Measurements from ENCODE around the gene MTMR3.
"Not testable (repeated sequence)": the region's sequence is repeated elsewhere in the genome, so short reads cannot be mapped to it uniquely, and the experiment has no call there.

Gene MTMR3

DNA sequence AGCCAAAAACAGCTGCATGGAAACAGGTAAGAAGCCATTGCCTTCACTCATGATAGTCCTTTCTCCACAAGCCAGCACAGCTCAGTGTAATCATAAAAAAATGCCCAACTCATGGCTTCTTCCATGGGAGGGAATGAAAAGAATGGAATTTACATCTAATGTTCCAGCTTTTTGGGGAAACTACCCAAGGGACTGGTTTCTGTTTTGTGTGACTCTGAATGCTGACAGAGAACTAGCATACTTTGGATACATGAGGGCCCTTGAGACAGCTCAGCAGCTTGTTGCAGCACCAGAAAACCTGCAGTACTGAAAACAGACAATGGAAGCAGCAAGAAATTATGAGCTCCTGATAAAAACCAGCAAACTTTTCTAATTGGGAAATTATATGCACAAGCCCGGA is 173.0 kb downstream of the MTMR3 start:
- no peak for DNase-seq (ENCODE audit: low read depth, low spot score)
- TF ChIP-seq, protein P1, sequence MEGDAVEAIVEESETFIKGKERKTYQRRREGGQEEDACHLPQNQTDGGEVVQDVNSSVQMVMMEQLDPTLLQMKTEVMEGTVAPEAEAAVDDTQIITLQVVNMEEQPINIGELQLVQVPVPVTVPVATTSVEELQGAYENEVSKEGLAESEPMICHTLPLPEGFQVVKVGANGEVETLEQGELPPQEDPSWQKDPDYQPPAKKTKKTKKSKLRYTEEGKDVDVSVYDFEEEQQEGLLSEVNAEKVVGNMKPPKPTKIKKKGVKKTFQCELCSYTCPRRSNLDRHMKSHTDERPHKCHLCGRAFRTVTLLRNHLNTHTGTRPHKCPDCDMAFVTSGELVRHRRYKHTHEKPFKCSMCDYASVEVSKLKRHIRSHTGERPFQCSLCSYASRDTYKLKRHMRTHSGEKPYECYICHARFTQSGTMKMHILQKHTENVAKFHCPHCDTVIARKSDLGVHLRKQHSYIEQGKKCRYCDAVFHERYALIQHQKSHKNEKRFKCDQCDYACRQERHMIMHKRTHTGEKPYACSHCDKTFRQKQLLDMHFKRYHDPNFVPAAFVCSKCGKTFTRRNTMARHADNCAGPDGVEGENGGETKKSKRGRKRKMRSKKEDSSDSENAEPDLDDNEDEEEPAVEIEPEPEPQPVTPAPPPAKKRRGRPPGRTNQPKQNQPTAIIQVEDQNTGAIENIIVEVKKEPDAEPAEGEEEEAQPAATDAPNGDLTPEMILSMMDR (IDR thresholded peaks at IDR 0.05; ENCODE audit: insufficient read depth, low read length, missing control alignments) = no peak
- POLR2A ChIA-PET = no interaction called here
- no peak overlapping the region for H3K4me3 ChIP-seq (ENCODE audit: low read depth, low read length)
- CTCF ChIA-PET = no interaction called here

DNA sequence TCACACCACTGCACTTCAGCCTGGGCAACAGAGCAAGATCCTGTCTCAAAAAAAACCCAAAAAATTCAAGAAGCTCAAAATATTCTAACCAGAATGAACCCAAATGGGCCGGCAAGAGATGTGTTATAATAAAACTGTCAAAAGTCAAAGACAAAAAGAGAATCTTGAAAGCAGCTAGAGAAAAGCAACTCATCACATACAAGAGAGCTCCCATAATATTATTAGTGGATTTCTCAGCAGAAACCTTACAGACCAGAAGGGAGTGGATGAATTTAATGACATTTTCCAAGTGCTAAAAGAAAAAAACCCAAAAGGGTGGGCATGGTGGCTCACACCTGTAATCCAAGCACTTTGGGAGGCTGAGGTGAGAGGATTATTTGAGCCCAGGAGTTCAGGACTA is 174.4 kb downstream of the MTMR3 start:
- TF ChIP-seq, protein P1 (IDR thresholded peaks at IDR 0.05; ENCODE audit: insufficient read depth, low read length, missing control alignments) = no peak
- POLR2A ChIA-PET = interaction anchor here (0.6 kb wide), 1 partner anchor 225 kb away, joined by 3 read pairs; no protein-coding TSS in a partner anchor
- CTCF ChIA-PET = interaction anchor here (0.7 to 1.5 kb wide), 2 partner anchors 12 to 229 kb away, joined by 3 to 4 read pairs; no protein-coding TSS in a partner anchor

DNA sequence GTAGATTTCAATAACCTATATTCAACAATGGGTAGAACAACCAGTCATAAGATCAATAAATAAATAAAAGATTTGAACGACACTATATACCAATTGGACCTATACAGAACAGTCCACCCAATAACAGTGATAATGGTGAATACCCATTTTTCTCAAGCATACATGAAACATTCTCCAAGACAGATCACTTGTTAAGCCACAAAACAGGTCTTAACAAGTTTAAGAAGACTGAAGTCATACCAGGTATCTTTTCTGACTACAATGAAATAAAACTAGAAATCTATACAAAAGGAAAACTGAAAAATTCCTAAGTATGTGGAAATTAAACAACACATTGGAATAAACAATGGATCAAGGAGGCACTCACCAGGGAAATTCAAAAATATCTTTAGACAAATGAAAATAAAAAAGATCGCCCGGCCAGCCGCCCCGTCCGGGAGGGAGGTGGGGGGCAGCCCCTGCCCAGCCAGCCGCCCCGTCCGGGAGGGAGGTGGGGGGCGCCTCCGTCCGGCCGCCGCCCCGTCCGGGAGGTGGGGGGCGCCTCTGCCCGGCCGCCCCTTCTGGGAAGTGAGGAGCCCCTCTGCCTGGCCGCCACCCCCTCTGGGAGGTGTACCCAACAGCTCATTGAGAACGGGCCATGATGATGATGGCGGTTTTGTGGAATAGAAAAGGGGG is 176.5 kb downstream of the MTMR3 start:
- CTCF ChIA-PET; H3K4me3 ChIP-seq (ENCODE audit: low read depth, low read length); POLR2A ChIA-PET; DNase-seq (ENCODE audit: low read depth, low spot score): not testable (repeated sequence)

More for the DNA sequence above, 174.4 kb downstream of the MTMR3 start:
- no peak for DNase-seq (ENCODE audit: low read depth, low spot score)
- no peak overlapping the region for H3K4me3 ChIP-seq (ENCODE audit: low read depth, low read length)

DNA sequence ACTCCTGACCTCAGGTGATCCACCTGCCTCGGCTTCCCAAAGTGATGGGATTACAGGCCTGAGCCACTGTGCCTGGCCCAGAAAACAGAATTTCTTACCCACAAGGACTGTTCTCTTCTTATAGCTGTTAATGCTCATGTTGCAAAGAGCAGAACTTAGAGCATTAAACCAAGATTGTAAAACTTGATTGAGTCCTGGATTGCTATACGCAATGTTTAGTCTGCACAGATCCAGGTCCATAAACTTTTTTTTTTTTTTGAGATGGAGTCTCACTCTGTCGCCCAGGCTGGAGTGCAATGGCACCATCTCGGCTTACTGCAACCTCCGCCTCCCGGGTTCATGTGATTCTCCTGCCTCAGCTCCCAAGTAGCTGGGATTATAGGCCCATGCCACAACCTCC is 178.1 kb downstream of the MTMR3 start:
- DNase-seq (ENCODE audit: low read depth, low spot score); H3K4me3 ChIP-seq (ENCODE audit: low read depth, low read length); POLR2A ChIA-PET: not testable (repeated sequence)
- CTCF ChIA-PET = interaction anchor here (1.0 kb wide), 1 partner anchor 28 kb away, joined by 3 read pairs; no protein-coding TSS in a partner anchor

DNA sequence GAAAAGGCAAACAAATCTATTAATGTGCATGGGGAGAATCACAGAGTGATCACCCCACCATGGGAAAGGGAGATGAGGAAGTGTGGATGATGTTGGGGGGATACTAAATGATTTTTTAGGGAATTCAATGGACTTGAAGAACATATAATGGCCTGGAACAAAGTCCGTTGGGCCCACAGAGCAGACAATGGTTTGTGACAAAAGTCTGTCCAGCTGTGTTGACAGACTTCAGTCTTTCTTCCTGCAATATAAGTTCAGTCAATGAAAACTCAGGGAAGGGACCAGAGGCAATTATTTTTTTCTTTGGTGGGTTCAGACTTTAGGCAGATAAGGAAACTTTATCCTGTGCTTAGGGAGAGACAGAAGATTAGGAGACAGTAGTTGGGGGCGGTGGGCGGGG is 179.3 kb downstream of the MTMR3 start:
- POLR2A ChIA-PET = no interaction called here

DNA sequence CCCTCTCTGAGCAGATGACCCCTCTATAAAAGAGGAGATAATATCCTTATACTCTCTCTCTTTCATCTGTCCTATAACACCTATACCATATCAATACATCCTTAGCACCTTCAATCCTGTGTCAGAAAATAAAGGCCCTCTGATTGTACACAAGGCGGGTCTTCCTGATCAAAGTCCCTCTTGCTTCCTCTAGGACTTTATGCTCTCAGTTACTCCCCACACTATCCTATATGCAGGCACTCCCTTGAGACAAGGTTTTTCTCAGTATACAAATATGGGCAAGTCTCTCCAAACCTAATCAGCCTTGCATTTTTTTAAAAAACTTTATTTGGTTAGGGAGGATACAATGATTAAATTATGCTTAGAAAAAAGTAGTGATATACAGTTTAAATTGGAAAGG is 180.0 kb downstream of the MTMR3 start:
- DNase-seq (ENCODE audit: low read depth, low spot score) = no peak
- CTCF ChIA-PET = no interaction called here
- no peak overlapping the region for H3K4me3 ChIP-seq (ENCODE audit: low read depth, low read length)
- TF ChIP-seq, protein P1 (IDR thresholded peaks at IDR 0.05; ENCODE audit: insufficient read depth, low read length, missing control alignments) = no peak
- POLR2A ChIA-PET = no interaction called here

More for the DNA sequence above, 179.3 kb downstream of the MTMR3 start:
- TF ChIP-seq, protein P1 (IDR thresholded peaks at IDR 0.05; ENCODE audit: insufficient read depth, low read length, missing control alignments) = no peak
- no peak for DNase-seq (ENCODE audit: low read depth, low spot score)
- no peak overlapping the region for H3K4me3 ChIP-seq (ENCODE audit: low read depth, low read length)
- CTCF ChIA-PET = no interaction called here

DNA sequence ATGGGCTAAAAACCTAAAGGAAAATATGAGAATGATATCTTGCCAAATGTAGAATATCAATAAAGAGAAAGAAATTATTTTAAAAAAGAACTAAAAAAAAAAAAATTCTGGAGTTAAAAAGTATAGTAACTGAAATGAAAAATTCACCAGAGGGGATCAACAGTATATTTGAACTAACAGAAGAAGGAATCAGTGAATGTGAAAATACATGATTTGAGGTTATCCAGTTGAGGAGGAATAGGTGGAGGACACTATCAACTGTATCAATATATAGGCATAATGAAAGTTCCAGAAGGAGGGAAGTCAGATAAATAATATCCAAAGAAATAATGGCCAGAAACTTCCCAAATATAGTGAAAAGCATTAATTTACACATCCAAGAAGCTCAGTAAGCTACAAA is 181.2 kb downstream of the MTMR3 start:
- TF ChIP-seq, protein P1 (IDR thresholded peaks at IDR 0.05; ENCODE audit: insufficient read depth, low read length, missing control alignments) = no peak
- no peak for DNase-seq (ENCODE audit: low read depth, low spot score)
- ChIA-PET CTCF (interaction anchor here (0.7 kb wide), 1 partner anchor 372 kb away, joined by 3 read pairs; no protein-coding TSS in a partner anchor), POLR2A (no interaction called here)
- no peak overlapping the region for H3K4me3 ChIP-seq (ENCODE audit: low read depth, low read length)

Data from AG04449 (cell line).